Thymus (tissue), 11 donors: ENCODE results near the gene SAMD5. TPM values are rescaled to one million over a fixed set of nuclear protein-coding genes. Genes with fewer than 3 reads are reported as not detected.

ENCODE experiments used
- DNase-seq, 9 donors: peaks; one replicate each; pipeline ENCODE4 v3.0.0-alpha.2; 2013; ENCODE audit warnings: low spot score in 9 of 9, low read depth in 6 of 9, missing footprints in 1 of 9
- H3K27ac ChIP-seq, 2 donors: one replicate each; pipeline ENCODE4 v1.5.1; 2013; ENCODE audit warnings: control low read depth in 1 of 2, low read depth in 1 of 2, low read length in 1 of 2, mild to moderate bottlenecking in 1 of 2, moderate library complexity in 1 of 2
- H3K27me3 ChIP-seq, 2 donors: one replicate each; pipeline ENCODE4 v1.5.1; 2013; ENCODE audit warnings: low read length in 1 of 2; ENCODE audit not compliant: control insufficient read depth in 2 of 2, insufficient read depth in 1 of 2
- H3K36me3 ChIP-seq, 2 donors: one replicate each; pipeline ENCODE4 v1.5.1; 2013; ENCODE audit warnings: low read length in 1 of 2, mild to moderate bottlenecking in 1 of 2, moderate library complexity in 1 of 2; ENCODE audit not compliant: control insufficient read depth in 2 of 2, insufficient read depth in 2 of 2
- H3K4me1 ChIP-seq, 2 donors: one replicate each; pipeline ENCODE4 v1.5.1; 2013; ENCODE audit warnings: low read length in 2 of 2; ENCODE audit not compliant: control insufficient read depth in 2 of 2, insufficient read depth in 2 of 2
- H3K4me3 ChIP-seq, 2 donors: one replicate each; pipeline ENCODE4 v1.5.1; 2013; ENCODE audit warnings: low read length in 2 of 2, control low read depth in 1 of 2, mild to moderate bottlenecking in 1 of 2
- H3K9me3 ChIP-seq, 2 donors: one replicate each; pipeline ENCODE4 v1.5.1; 2013; ENCODE audit warnings: low read length in 1 of 2, mild to moderate bottlenecking in 1 of 2; ENCODE audit not compliant: control insufficient read depth in 2 of 2, insufficient read depth in 1 of 2
- whole genome bisulfite sequencing: extraction: QIAGEN DNeasy Blood & Tissue Kit; methylation state at CpG from one replicate; pipeline ENCODE4 v1.1.7; 2013; 5-methylcytosine and 5-hydroxymethylcytosine counted together
- polyA plus RNA-seq: library from polyadenylated mRNA; stranded (reverse); fragments of 200-250 nt; gene quantifications from one replicate; pipeline ENCODE4 v1.2.3, GENCODE V29; 2013
- total RNA-seq: library from RNA; stranded (reverse); fragments of 120-200 nt; gene quantifications from one replicate; pipeline ENCODE4 v1.2.4, GENCODE V29; 2013
- donor health status: healthy.

Gene SAMD5
- total and polyA plus RNA-seq, 2 donors: 0.42 to 1.2 TPM

- no peak overlapping the region for H3K27ac ChIP-seq
- WGBS: 96% methylated on average over 6 of the region's 6 CpGs
- DNase-seq: no peak
- no peaks in the 10 kb centered on the region for H3K27me3 ChIP-seq
- peaks cover 0 to 3% of the 10 kb centered on the region in 2 donors for H3K9me3 ChIP-seq
- no peaks in the 10 kb centered on the region for H3K36me3 ChIP-seq
- no peak overlapping the region for H3K4me3 ChIP-seq
- no peaks in the 10 kb centered on the region for H3K4me1 ChIP-seq
These were observed 110.0 kb downstream of the SAMD5 start for GRCh38 chr6:147618457-147618856.

GRCh38 chr6:147618927-147619326, 110.4 kb downstream of the SAMD5 start:
- H3K4me1 ChIP-seq: no peaks in the 10 kb centered on the region
- no peak overlapping the region for H3K27ac ChIP-seq
- no peaks in the 10 kb centered on the region for H3K27me3 ChIP-seq
- WGBS: 97% methylated on average over 6 of the region's 6 CpGs
- H3K36me3 ChIP-seq: no peaks in the 10 kb centered on the region
- H3K9me3 ChIP-seq: peaks cover 0 to 3% of the 10 kb centered on the region in 2 donors
- no peak overlapping the region for H3K4me3 ChIP-seq
- DNase-seq: no peak
